ENCODE data around the gene CD68.

CD68 gene

GRCh38 chr17:7560172-7561027 is 19.0 kb upstream of the CD68 start:
- H3K27ac ChIP-seq (ENCODE audit: low read length), result no peak overlapping the region
- H4K20me1 ChIP-seq (ENCODE audit: insufficient read depth, low read length), result no peaks in the 10 kb centered on the region
- peak overlapping the region; percentile 26; the same call in 1 of the 2 replicates for H3K9ac ChIP-seq (ENCODE audit: low read length)

GRCh38 chr17:7561028-7561575 is 18.3 kb upstream of the CD68 start:
- Histone ChIP-seq H3K4me1 (ENCODE audit: low read length) (peaks cover 26% of the 10 kb centered on the region), H3K79me2 (ENCODE audit: low read length) (peaks cover 46% of the 10 kb centered on the region), H4K20me1 (ENCODE audit: insufficient read depth, low read length) (no peaks in the 10 kb centered on the region), H3K9me2 (replicated peaks; ENCODE audit: insufficient read depth, low read length) (no peaks in the 10 kb centered on the region), H3K9ac (ENCODE audit: low read length) (peak overlapping the region; percentile 93), H3K36me3 (replicated peaks; ENCODE audit: insufficient read depth, low read length) (peaks cover 8% of the 10 kb centered on the region; the same call in 1 of the 2 replicates), H3K4me3 (ENCODE audit: low read length) (peak overlapping the region; percentile 73), H3K27ac (ENCODE audit: low read length) (peak overlapping the region; percentile 68; the same call in 1 of the 2 replicates), H3K27me3 (replicated peaks; ENCODE audit: insufficient read depth, low read length) (no peaks in the 10 kb centered on the region), H3K9me3 (replicated peaks; ENCODE audit: insufficient read depth, low read length) (no peaks in the 10 kb centered on the region), H3K4me2 (ENCODE audit: low read depth, low read length) (peak overlapping the region; percentile 88), H2AFZ (ENCODE audit: low read length) (peak overlapping the region; percentile 92), H3F3A (ENCODE audit: insufficient read depth, low read length) (peaks cover 14% of the 10 kb centered on the region; the same call in 1 of the 2 replicates)
- TF ChIP-seq EZH2phosphoT487 (IDR thresholded peaks at IDR 0.05; ENCODE audit: low read length) (no peak), CTCF (IDR thresholded peaks at IDR 0.05; ENCODE audit: low read length) (peak; percentile 70), EZH2 (optimal IDR thresholded peaks at IDR 0.05; ENCODE audit: low read depth, low read length) (no peak)
- peak; percentile 89 for DNase-seq

More at GRCh38 chr17:7560172-7561027, 19.0 kb upstream of the CD68 start:
- Histone ChIP-seq H3K79me2 (ENCODE audit: low read length) (peaks cover 42% of the 10 kb centered on the region), H3K9me3 (replicated peaks; ENCODE audit: insufficient read depth, low read length) (no peaks in the 10 kb centered on the region), H3K4me2 (ENCODE audit: low read depth, low read length) (peak overlapping the region; percentile 88), H3K4me3 (ENCODE audit: low read length) (peak overlapping the region; percentile 73), H3K27me3 (replicated peaks; ENCODE audit: insufficient read depth, low read length) (no peaks in the 10 kb centered on the region), H3K9me2 (replicated peaks; ENCODE audit: insufficient read depth, low read length) (no peaks in the 10 kb centered on the region), H3F3A (ENCODE audit: insufficient read depth, low read length) (peaks cover 14% of the 10 kb centered on the region; the same call in 1 of the 2 replicates), H3K4me1 (ENCODE audit: low read length) (peaks cover 26% of the 10 kb centered on the region), H2AFZ (ENCODE audit: low read length) (peak overlapping the region; percentile 92), H3K36me3 (replicated peaks; ENCODE audit: insufficient read depth, low read length) (peaks cover 6% of the 10 kb centered on the region; the same call in 1 of the 2 replicates)
- DNase-seq, result peak; percentile 75
- TF ChIP-seq EZH2phosphoT487 (IDR thresholded peaks at IDR 0.05; ENCODE audit: low read length), result no peak
- no peak for TF ChIP-seq EZH2 (optimal IDR thresholded peaks at IDR 0.05; ENCODE audit: low read depth, low read length)
- peak; percentile 81 for TF ChIP-seq CTCF (IDR thresholded peaks at IDR 0.05; ENCODE audit: low read length)

- Histone ChIP-seq H3K9ac (ENCODE audit: low read length) (peak within 1 kb of the TSS; percentile 93), H3K4me1 (ENCODE audit: low read length) (peaks cover 26% of the 10 kb centered on the region), H3F3A (ENCODE audit: insufficient read depth, low read length) (peaks cover 14% of the 10 kb centered on the region; the same call in 1 of the 2 replicates), H3K4me3 (ENCODE audit: low read length) (peak within 1 kb of the TSS; percentile 73), H2AFZ (ENCODE audit: low read length) (peak within 1 kb of the TSS; percentile 92), H3K27me3 (replicated peaks; ENCODE audit: insufficient read depth, low read length) (no peaks in the 10 kb centered on the region), H3K9me2 (replicated peaks; ENCODE audit: insufficient read depth, low read length) (no peaks in the 10 kb centered on the region), H3K4me2 (ENCODE audit: low read depth, low read length) (peak within 1 kb of the TSS; percentile 90), H3K36me3 (replicated peaks; ENCODE audit: insufficient read depth, low read length) (peaks cover 8% of the 10 kb centered on the region; the same call in 1 of the 2 replicates), H3K79me2 (ENCODE audit: low read length) (peaks cover 46% of the 10 kb centered on the region), H4K20me1 (ENCODE audit: insufficient read depth, low read length) (no peaks in the 10 kb centered on the region), H3K9me3 (replicated peaks; ENCODE audit: insufficient read depth, low read length) (no peaks in the 10 kb centered on the region), H3K27ac (ENCODE audit: low read length) (peak within 1 kb of the TSS; percentile 68; the same call in 1 of the 2 replicates)
- DNase-seq, result peak; percentile 91
- TF ChIP-seq EZH2 (optimal IDR thresholded peaks at IDR 0.05; ENCODE audit: low read depth, low read length) (no peak), CTCF (IDR thresholded peaks at IDR 0.05; ENCODE audit: low read length) (no peak), EZH2phosphoT487 (IDR thresholded peaks at IDR 0.05; ENCODE audit: low read length) (no peak)
Observed at GRCh38 chr17:7561589-7562207, 17.7 kb upstream of the CD68 start, which contains the start of gene SENP3. Gene SENP3, plus strand, starts transcription at chr17:7561919. Its CDS starts 1,158 bp downstream, at chr17:7563077.
